Activated T-cell treated with anti-CD3 and anti-CD28 coated beads for 24 hours (primary cell): ENCODE results near the gene SEMA4C.
A peak's percentile ranks its signal among the peaks of the same experiment; 100 is the strongest.

ENCODE experiments used
- DNase-seq: peaks from one replicate; pipeline ENCODE4 v3.0.0-alpha.2; 2020; ENCODE audit warnings: low read depth

Gene SEMA4C

DNA sequence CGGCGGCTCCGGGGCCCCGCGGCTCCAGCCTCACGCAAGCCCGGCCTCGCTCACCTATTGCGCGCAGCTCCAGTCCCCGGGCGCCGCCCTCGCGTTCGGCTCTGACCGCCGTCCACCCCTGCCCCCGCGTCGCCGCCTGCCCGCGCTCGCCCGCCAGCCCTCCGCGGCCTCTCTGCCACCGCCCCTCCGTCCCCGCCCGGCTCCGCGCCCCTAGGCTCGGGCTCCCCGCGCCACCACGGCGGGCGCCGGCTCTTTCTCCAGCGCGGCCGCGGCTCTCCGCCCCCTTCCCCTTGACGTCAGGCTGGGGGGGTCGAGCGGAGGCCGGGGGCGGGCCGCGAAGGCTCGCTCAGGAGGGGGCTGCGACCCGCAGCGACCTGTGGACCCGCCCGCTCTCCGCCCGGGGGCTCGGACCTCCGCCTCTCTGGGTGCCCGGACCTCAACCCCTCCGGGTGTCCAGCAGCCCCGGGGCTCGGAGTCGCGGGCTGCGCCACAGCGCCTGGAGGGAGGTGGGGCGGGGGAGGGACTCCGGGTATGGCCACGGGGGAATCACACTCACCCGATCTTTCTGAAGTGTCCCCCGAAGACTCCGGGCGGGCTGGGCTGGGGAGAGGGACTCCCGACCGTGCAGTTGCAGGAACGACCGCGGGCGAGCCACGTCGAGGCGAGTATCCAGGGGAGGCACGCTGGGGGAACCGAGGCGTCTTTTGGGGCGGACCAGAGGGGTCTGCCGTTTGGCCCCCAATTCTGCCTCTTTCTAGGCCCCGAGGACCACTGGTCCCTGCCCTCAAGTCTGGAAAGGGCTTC lies at the start of gene SEMA4C:
Gene SEMA4C (minus strand): TSS at position 259 of the 804 bp plus-strand sequence. CDS start 2,194 bp downstream, outside the sequence.
- DNase-seq, result no peak

- DNase-seq, result no peak
Measured at GRCh38 chr2:96918754-96919550, 49.1 kb upstream of the SEMA4C start.

DNA sequence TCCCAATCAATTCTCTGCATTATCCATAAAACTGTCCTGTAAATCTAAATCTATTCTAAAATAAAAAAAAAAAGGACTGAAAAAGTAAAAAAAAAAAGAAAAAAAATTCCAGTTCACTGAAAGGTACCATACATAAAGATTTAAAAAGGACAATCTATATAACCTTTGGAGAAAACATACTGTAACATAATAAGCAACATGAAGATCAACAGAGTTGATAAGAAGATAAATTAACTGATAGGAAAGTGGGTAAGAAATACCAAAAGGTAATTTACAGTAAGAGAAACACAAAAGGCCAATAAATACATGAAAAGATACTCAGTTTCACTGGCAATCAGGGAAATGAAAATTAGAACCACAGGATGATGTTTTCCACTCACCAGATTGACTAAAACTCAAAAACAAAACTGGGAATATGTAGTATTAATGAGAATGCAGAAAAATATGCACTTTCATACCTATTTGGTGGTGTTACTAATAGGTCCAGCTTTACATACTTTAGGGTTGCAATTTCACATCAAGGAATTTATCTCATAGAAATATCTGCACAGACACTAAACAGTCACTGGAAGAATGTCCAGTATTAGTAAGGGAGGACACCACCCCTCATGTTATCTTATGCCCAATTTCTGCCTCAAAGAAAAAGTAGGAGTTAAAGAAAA lies 48.3 kb upstream of the SEMA4C start:
- DNase-seq, result no peak

GRCh38 chr2:96916646-96917543 lies 47.0 kb upstream of the SEMA4C start:
- no peak for DNase-seq

- no peak for DNase-seq
Measured at GRCh38 chr2:96916156-96916630, 46.3 kb upstream of the SEMA4C start.

GRCh38 chr2:96914332-96914731 lies 44.5 kb upstream of the SEMA4C start:
- DNase-seq, result no peak

- peak; percentile 15 for DNase-seq
Measured at GRCh38 chr2:96913398-96914202, 43.7 kb upstream of the SEMA4C start.

DNA sequence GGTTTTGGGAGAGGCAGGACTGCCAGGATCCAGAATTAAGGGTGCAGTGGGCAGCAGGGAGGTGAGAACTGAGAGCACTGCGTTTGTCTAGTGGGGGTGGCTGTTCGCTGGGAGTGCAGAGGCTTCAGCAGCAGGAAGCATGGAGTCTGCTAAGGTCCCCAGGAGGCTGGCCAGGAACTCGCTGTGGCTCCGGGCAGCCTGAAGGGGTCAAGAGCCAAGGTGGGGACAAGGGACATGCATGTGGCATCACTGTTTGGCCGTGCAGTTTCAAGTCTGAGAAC lies 43.2 kb upstream of the SEMA4C start:
- DNase-seq, result no peak

DNA sequence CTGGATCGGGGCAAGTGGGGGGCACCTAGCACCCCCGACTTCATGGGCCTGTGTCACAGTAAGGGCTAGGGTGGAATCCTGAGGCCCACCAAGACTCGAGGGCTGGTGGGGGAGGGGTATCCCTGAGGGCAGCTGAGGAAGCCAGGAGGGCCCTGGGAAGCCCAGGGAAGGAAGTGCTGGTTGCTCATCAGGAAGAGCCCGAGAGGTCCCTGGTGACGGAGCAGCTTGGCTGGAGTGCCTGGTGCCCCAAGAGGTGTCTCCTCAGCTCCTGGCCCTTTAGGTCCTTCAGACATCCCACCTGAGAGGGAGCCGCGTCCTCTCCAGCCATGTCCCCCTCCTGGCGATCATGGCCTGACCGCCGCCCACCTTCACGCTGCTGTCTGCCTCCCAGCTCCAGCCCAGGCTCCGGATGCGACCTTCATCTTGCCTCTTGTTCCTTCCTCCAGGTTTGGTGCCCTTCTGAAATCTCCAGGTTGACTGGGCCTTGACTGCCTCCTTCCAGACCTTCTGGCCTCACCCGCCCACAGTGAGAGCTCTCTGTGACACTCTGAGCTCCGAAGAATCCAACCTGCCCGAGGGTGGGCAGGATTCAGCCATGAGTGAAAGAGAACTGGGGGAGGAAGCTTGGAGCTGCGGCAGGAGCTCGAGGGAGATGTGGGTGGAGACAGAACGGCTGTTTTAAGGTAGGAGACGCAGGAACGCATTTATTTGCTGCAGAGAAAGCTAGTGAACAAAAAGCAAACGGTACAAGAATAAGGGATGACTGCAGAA lies 42.7 kb upstream of the SEMA4C start:
- no peak for DNase-seq

DNA sequence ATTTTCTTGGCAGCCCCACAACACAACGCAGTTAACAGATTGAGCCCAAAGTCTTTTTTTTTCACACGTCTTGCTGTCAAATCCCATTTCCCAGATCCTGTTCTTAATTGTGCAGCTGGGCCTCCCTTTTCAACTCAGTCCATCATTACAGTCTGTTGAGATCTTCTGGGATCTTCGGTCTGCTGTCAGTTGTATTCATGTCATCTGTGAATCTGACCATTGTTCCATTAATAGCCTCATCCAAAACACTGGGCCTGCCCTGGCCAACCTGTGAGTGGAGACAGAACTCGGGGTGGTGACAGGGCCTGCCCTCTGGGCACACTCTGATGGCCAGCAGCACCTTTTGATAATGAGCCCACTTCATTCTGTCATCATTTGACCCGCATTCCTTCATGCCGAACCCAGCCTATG lies 39.7 kb upstream of the SEMA4C start:
- no peak for DNase-seq

- DNase-seq, result no peak
Measured at GRCh38 chr2:96907115-96908041, 37.5 kb upstream of the SEMA4C start.

DNA sequence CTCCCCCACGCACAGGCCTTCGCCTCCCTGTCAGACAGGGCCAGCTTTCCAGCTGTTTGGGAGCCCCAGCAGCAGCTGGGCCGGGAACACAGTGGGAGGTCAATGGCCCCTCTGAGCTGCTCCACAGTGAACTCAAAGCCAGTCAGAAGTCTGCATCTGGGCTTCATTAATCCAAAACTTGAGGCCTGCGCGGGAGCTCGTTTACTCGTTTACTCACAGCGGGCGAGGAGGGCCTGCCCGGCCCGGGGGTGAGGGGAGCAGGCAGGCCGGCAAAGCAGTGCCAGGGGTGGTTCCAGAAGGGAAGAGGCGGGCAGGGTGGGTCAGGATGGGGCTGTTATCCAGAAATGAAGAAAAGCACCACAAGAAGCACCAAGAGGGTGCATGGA lies 36.8 kb upstream of the SEMA4C start:
- DNase-seq, result no peak

- no peak for DNase-seq
Measured at GRCh38 chr2:96903815-96904214, 33.9 kb upstream of the SEMA4C start.

DNA sequence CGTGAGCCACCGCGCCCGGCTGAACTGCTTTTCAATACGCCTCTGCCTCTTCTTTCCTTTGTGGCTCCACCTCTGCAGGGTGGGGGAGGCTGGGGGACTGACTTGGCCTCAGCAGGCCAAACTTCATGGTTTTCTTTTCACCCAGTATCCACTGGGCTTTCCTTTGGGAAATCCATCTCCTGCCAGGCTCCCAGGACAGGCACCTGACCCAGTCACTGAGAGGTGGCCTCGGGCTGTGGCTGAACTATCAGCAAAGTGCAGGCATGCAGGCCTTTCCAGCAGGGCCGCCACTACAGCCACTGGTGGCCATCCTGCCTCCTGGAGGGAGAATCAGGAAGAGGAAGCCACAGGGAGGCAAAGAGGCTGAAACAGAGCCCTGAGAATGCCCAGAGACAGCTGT lies 33.4 kb upstream of the SEMA4C start:
- DNase-seq, result no peak

GRCh38 chr2:96900237-96900636 lies 30.4 kb upstream of the SEMA4C start:
- DNase-seq, result no peak

DNA sequence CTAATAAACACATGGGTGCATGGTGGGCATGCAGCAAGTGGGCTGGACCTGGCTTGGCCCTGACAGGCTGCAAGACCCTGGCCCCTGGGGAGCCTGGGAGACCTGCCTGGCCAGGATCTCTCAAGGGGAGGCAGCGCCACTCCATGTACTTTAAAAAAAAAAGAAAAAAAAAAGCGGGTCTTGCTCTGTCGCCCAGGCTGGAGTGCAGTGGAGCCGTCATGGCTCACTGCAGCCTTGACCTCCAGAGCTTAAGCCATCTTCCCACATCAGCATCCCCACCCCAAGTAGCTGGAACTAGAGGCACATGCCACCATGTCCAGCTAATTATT lies 29.5 kb upstream of the SEMA4C start:
- DNase-seq, result no peak

DNA sequence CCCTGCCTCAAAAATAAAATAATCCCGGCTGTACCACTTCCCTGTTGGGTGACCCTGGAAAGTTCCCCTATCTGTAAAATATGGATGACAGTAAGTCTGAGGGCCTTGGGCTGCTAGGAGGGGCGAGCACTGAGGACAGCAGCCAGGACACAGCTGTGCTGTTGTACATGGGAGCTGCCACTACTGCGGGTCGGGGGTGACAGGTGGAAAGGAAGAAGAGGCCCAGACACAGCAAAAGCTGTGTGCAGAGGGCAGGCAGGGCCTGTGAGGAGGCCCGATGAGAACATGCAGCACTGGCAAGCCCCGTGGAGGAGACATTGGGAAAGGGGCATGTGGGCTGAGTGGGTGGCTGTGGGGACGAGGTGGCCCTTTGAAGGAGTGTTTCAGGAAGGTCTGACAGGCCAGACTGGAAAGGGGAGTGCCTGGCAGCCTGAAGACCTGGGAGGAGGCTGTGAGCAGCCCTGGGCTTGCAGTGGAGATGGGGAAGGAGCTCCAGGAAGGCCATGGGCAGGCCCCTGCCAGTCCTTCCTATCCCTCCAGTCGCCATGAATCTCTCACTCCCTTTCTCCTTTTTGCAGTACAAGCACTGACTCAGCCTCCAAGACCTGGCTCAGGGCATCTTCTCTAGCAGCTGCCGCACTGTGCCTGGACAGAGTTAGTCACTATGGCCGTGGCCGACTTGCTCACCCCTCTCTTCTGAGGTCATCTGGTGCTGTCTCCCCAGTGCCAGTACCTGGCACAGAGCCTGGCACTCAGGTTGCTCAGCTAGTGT lies 28.9 kb upstream of the SEMA4C start:
- no peak for DNase-seq

GRCh38 chr2:96898135-96898505 lies 28.2 kb upstream of the SEMA4C start:
- no peak for DNase-seq
